HAP-1 (cell line): ENCODE data around the gene ZGLP1.
"Not testable (repeated sequence)": the region's sequence is repeated elsewhere in the genome, so short reads cannot be mapped to it uniquely, and the experiment has no call there.

Source experiments
- DNase-seq, 2 experiments: peaks; one replicate each; pipeline ENCODE4 v3.0.0-alpha.2; 2016 to 2020; ENCODE audit warnings: low spot score in 2 of 2
- H3K27me3 ChIP-seq: fragments of 250-450 bp; sonication (Bioruptor Pico); 2 replicates; pipeline ENCODE4 v1.5.1; 2020; ENCODE audit warnings: low read depth, mild to moderate bottlenecking, moderate library complexity
- H3K36me3 ChIP-seq: fragments of 250-450 bp; sonication (Bioruptor Pico); replicated peaks from 2 replicates; pipeline ENCODE4 v1.5.1; 2020; ENCODE audit warnings: mild to moderate bottlenecking
- H3K4me1 ChIP-seq: fragments of 250-450 bp; sonication (Bioruptor Pico); 2 replicates; pipeline ENCODE4 v1.5.1; 2020; ENCODE audit warnings: mild to moderate bottlenecking
- H3K4me3 ChIP-seq: fragments of 250-450 bp; sonication (Bioruptor Pico); 2 replicates; pipeline ENCODE4 v1.5.1; 2020; ENCODE audit warnings: mild to moderate bottlenecking, moderate library complexity
- H3K9me3 ChIP-seq: fragments of 250-450 bp; sonication (Bioruptor Pico); 2 replicates; pipeline ENCODE4 v1.5.1; 2020; ENCODE audit warnings: mild to moderate bottlenecking, moderate library complexity
- in situ Hi-C: fragments of 300-500 bp; cut with MboI; formaldehyde crosslinking; loops from 3 replicates; pipeline ENCODE4 v1.14.3; 2020; ENCODE audit warnings: low sequenced_read_pairs, inconsistent platforms, mixed read lengths

The ZGLP1 gene

DNA sequence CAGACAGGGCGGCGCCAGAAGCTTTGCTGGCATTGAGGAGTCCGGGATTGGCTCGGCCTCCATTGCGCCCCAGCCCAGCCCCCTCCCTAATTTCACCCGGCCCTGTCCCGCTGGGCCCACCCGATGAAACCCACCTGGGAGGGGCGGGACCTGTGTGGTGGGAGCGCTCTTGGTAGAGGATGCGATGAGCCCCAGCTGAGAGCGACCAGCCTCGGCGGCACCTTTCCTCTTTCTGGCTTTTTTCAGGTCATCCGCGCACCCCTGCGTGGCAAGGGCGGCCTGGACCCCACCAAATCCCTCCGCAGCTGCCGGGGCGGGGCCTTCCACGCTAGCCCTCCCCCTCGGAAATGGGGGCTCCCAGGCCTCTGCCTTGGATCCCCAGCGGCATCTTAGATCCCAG, at the start of gene ZGLP1:
Gene ZGLP1, minus strand, starts transcription at position 393 of the 400 bp plus-strand sequence.
- in situ Hi-C loops: no loop called here
- peaks cover 4% of the 10 kb centered on the region; the same call in 1 of the 2 replicates for H3K36me3 ChIP-seq
- no peaks in the 10 kb centered on the region; the same call in 1 of the 2 replicates for H3K4me1 ChIP-seq
- no peak within 1 kb of the TSS for H3K4me3 ChIP-seq
- DNase-seq: no peak
- no peaks in the 10 kb centered on the region for H3K9me3 ChIP-seq
- H3K27me3 ChIP-seq: no peaks in the 10 kb centered on the region

GRCh38 chr19:10356431-10356830, 46.8 kb upstream of the ZGLP1 start:
- peaks cover 27% of the 10 kb centered on the region for H3K36me3 ChIP-seq
- H3K27me3 ChIP-seq: no peaks in the 10 kb centered on the region
- in situ Hi-C loops: no loop called here

DNA sequence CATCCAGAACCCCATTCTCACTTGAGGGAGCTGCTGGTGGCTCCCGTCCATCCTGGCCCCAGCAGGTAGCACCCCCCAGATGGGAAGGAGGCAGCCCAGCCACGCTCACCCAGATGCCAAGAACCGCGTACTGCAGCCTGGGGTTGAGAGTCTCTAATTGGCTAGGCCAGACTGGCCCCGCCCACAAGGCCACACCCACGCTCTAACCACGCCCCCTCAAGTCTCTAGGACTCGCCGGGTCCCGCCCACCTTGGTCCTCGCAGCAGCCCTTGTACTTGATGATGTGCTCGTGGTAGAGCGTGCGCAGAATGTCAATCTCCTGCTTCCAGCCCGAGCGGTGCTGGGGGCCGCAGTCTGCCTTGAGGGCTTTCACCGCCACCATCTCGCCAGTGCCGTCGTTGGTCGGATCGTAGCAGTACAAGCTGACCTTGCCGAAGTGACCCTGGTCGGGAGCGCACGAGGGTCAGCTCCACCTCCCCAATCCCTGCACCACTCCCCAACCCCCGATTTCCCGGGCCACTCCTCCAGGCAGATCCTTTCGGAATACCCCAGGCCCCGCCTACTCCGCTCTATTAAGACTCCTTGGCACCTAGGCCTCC, 44.3 kb upstream of the ZGLP1 start:
- peak in 1 of 2 experiments; percentile 71 for DNase-seq
- H3K9me3 ChIP-seq: no peaks in the 10 kb centered on the region
- no peaks in the 10 kb centered on the region for H3K27me3 ChIP-seq
- no peaks in the 10 kb centered on the region for H3K4me1 ChIP-seq
- no peak overlapping the region for H3K4me3 ChIP-seq
- peaks cover 35% of the 10 kb centered on the region for H3K36me3 ChIP-seq
- in situ Hi-C loops: no loop called here

More at GRCh38 chr19:10356431-10356830, 46.8 kb upstream of the ZGLP1 start:
- H3K4me1 ChIP-seq: no peaks in the 10 kb centered on the region
- no peaks in the 10 kb centered on the region for H3K9me3 ChIP-seq
- no peak overlapping the region for H3K4me3 ChIP-seq
- DNase-seq: no peak

DNA sequence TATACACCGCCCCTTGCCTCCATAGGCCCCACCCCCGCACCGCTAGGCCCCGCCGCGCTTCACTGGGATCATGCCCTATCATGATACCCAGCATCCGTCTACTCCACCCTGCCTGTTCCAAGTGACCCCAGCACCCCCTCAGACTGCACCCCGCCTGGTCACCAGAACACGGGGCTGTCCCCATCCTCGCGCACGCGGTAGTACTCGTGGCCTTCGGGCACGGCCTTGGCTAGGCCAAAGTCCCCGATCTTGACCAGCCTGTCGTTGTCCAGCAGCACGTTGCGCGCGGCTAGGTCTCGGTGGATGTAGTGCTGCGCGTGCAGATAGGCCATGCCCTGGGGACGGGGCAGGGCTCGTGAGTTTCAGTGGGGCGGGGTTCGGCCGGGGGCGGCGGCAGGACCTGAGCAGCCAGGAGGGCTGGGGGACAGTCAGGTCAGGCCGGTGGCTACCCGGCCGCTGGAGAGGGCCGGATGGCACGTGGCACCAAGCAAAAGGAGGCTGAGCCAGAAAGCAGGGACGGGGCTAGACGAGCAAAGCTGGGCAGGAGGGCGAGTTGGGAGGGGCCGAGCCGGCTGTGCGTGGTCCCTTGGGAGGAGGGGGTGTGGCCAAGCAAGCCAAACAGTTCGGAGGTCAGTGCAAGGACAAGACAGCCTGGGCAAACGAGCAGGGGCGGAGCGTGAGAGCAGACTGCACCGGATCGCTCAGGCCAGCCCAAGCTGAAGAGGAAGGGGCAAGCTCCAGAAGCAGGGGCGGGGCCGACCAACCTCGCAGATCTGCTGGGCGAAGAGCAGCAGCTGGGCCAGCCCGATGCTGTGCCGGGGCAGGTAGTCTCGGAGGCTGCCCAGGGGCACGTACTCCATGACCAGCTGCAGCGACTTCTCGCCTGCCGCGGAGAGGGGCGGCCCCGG, 43.4 kb upstream of the ZGLP1 start:
- no peak overlapping the region for H3K4me3 ChIP-seq
- DNase-seq: peak in 1 of 2 experiments; percentile 40
- peaks cover 29% of the 10 kb centered on the region for H3K36me3 ChIP-seq
- no peaks in the 10 kb centered on the region for H3K9me3 ChIP-seq
- H3K27me3 ChIP-seq: no peaks in the 10 kb centered on the region
- in situ Hi-C loops: no loop called here
- no peaks in the 10 kb centered on the region for H3K4me1 ChIP-seq

DNA sequence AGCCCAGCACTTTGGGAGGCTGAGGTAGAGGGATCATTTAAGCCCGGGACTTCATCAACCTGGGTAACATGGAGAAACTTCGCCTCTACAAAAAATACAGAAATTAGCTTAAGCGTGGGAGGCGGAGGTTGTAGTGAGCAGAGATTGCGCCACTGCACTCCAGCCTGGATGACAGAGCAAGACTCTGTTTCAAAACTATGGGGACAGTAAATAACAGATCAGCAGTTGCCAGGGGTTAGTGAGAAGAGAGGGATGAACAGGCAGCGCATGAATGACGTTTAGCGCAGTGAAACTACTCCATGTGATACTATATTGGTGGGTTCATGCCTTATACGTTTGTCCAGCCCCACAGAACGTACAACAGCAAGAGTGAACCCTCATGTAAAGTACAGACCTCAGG, 36.9 kb upstream of the ZGLP1 start:
- Histone ChIP-seq H3K4me3 (no peak overlapping the region), H3K36me3 (peaks cover 8% of the 10 kb centered on the region), H3K4me1 (no peaks in the 10 kb centered on the region), H3K27me3 (no peaks in the 10 kb centered on the region), H3K9me3 (no peaks in the 10 kb centered on the region)
- in situ Hi-C loops: no loop called here
- no peak for DNase-seq

DNA sequence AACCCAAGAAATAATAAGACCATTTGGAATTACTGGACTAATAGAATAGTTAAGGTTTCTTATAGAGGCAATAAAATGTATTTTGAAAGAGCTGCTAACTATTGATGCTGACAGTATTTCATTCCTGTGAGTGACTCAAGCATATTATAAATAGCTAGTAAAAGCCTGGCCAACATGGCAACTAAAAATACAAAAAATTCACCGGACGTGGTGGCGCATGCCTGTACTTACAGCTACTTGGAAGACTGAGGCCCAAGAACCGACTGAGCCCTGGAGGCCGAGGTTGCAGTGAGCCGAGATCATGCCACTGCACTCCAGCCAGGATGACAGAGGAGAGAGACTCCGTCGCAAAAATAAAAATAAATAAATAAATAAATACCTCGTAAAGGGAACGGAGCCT, 35.2 kb upstream of the ZGLP1 start:
- Histone ChIP-seq H3K27me3 (no peaks in the 10 kb centered on the region), H3K4me1 (no peaks in the 10 kb centered on the region), H3K4me3 (no peak overlapping the region), H3K36me3 (no peaks in the 10 kb centered on the region), H3K9me3 (no peaks in the 10 kb centered on the region)
- in situ Hi-C loops: no loop called here
- DNase-seq: no peak

DNA sequence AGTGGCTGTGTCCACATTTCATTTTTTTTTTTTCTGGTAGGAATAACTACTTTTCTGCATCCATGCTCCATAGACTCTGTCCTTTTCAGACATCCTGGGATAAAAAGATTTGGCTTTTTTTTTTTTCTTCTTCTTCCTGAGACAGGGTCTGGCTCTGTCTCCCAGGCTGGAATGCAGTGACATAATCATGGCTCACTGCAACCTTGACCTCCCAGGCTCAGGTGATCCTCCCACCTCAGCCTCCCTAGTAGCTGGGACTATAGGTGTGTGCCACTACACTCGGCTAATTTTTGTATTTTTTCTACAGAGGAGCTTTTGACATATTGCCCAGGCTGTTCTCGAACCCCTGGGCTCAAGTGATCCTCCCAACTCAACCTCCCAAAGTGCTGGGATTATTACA, 33.9 kb upstream of the ZGLP1 start:
- H3K27me3 ChIP-seq: no peaks in the 10 kb centered on the region
- no peak for DNase-seq
- H3K4me1 ChIP-seq: no peaks in the 10 kb centered on the region
- no peak overlapping the region for H3K4me3 ChIP-seq
- no peaks in the 10 kb centered on the region for H3K9me3 ChIP-seq
- in situ Hi-C loops: no loop called here
- no peaks in the 10 kb centered on the region for H3K36me3 ChIP-seq

- no peaks in the 10 kb centered on the region for H3K9me3 ChIP-seq
- H3K27me3 ChIP-seq: no peaks in the 10 kb centered on the region
- H3K4me1 ChIP-seq: no peaks in the 10 kb centered on the region
- no peak for DNase-seq
- in situ Hi-C loops: no loop called here
- H3K36me3 ChIP-seq: no peaks in the 10 kb centered on the region
- H3K4me3 ChIP-seq: no peak overlapping the region
Observed at GRCh38 chr19:10339977-10340376, 30.4 kb upstream of the ZGLP1 start.

GRCh38 chr19:10339380-10339960, 29.9 kb upstream of the ZGLP1 start, which contains the start of gene ICAM3:
Gene ICAM3 (minus strand): TSS chr19:10339624. CDS start chr19:10339614, 10 bp downstream.
- Histone ChIP-seq H3K4me1 (peaks cover 3% of the 10 kb centered on the region; the same call in 1 of the 2 replicates), H3K27me3 (no peaks in the 10 kb centered on the region), H3K9me3 (no peaks in the 10 kb centered on the region), H3K36me3 (no peaks in the 10 kb centered on the region), H3K4me3 (no peak within 1 kb of the TSS)
- in situ Hi-C loops: no loop called here
- no peak for DNase-seq

DNA sequence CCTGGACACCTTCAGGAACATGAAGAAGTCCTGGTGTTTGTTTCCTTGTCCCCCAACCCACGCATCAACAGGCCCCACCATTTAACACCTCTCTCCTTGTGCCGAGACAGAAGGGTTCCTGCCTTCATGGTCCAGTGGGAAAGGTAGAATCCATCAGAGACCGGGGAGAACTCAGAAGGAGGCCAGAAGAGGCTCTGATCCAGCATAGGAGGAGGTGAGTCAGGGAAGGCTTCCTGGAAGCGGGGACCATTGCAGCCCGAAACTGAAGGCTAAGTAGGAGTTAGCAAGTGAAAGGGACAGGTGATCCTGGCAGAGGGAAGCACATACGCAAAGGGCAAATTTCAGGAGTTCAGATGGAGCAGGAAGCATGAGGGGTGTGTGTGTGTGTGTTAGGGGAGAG, 29.3 kb upstream of the ZGLP1 start:
- Histone ChIP-seq H3K27me3 (no peaks in the 10 kb centered on the region), H3K4me3 (no peak overlapping the region), H3K4me1 (peaks cover 6% of the 10 kb centered on the region), H3K9me3 (no peaks in the 10 kb centered on the region), H3K36me3 (no peaks in the 10 kb centered on the region)
- in situ Hi-C loops: no loop called here
- DNase-seq: no peak

DNA sequence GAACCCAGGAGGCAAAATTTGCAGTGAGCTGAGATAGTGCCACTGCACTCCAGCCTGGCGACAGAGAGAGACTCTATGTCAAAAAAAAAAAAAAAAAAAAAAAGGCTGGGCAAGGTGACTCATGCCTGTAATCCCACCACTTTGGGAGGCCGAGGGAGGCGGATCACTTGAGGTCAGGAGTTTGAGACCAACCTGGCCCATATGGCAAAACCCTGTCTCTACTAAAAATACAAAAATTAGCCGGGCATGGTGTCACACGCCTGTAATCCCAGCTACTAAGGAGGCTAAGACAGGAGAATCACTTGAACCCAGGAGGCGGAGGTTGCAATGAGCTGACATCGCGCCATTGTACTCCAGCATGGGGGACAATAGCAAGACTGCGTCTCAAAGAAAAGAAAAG, 27.1 kb upstream of the ZGLP1 start:
- in situ Hi-C loops, H3K36me3 ChIP-seq, H3K4me3 ChIP-seq, H3K9me3 ChIP-seq, H3K4me1 ChIP-seq, DNase-seq, H3K27me3 ChIP-seq: not testable (repeated sequence)

GRCh38 chr19:10335352-10335985, 25.9 kb upstream of the ZGLP1 start:
- H3K9me3 ChIP-seq: no peaks in the 10 kb centered on the region
- in situ Hi-C loops: no loop called here
- peaks cover 11% of the 10 kb centered on the region for H3K36me3 ChIP-seq
- no peaks in the 10 kb centered on the region for H3K27me3 ChIP-seq
- no peak for DNase-seq
- H3K4me1 ChIP-seq: peaks cover 6% of the 10 kb centered on the region
- H3K4me3 ChIP-seq: no peak overlapping the region

DNA sequence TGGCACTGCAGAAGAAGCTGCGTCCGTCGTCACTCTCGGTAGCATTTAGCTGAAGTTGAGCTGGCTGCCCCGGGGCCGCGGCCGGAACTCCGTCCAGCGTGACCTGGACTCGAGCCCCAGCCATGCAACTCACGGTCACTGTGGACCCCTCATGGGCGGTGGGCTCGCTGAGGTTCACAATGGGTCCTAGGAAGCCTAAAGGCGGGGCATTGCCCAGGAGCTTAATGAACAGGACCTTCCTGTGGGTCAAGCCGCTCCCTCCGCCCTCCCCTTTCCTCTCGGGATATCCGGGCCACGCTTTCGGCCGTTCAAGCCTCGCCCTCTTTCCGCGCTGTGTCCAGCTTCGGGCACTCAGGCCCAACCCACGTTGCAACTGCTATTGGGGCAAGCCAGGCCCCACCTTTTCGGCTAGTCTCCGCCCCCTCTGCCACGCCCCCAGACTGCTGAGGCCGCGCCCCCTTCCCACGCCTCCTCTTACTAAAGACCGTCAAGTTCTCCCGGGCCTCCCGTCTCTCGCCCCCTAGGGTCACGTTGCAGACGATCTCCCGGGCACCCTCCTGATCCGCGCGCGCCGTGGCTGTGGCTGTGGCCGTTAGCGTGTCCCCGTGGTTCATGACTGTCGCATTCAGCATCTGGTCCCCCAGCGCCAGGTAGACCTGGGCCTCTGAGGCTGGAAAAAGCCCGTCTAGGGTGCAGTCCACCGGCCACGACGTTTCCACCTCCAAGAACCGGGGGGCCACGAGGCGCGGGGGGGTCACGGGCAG, 25.2 kb upstream of the ZGLP1 start:
- peaks cover 18% of the 10 kb centered on the region for H3K36me3 ChIP-seq
- H3K4me1 ChIP-seq: peaks cover 6% of the 10 kb centered on the region
- in situ Hi-C loops: no loop called here
- H3K9me3 ChIP-seq: no peaks in the 10 kb centered on the region
- peak overlapping the region; percentile 100; the same call in 1 of the 2 replicates for H3K4me3 ChIP-seq
- H3K27me3 ChIP-seq: no peaks in the 10 kb centered on the region
- DNase-seq: peak; percentile 52 to 89
